ENCODE data around the gene ANO2. TPM values are rescaled to one million over a fixed set of nuclear protein-coding genes. Genes with fewer than 3 reads are reported as not detected.
A peak's percentile ranks its signal among the peaks of the same experiment; 100 is the strongest.

The ANO2 gene
- total RNA-seq, 2 donors from 2014 or later: 14.3 to 28.5 TPM

DNA sequence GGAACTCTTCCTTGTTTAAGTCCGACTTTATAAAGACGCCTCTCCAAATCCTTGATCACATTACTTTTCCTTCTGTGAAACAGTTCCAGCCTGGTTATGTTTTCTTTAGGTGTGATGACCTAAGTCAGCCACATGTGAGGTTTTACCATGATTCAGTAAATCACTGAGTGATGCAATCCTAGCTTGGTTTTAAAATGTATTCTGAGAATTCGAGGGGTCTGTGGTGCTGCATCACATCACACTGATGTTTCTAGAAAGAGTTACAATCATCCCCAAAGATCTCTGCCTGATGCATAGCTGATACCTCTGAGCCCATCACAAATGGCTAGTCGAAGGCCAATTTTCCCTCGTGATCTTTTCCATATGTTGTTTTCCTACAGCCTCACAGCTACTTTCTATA, 152.7 kb downstream of the ANO2 start:
- H3K9me3 Mint-ChIP-seq: no peaks in the 10 kb centered on the region
- H3K4me3 Mint-ChIP-seq: no peak overlapping the region
- H3K4me1 Mint-ChIP-seq: peaks cover 5% of the 10 kb centered on the region
- WGBS, 2 experiments (ENCODE audit: insufficient coverage in 1 of 2, insufficient read length in 1 of 2): 91 to 92% methylated on average over 3 to 5 of the region's 5 CpGs
- Histone ChIP-seq H3K4me3 (ENCODE audit: low read length) (no peak overlapping the region), H3K27me3 (ENCODE audit: control insufficient read depth, insufficient read depth, low read length, poor library complexity, severe bottlenecking) (peaks cover 18% of the 10 kb centered on the region), H3K9ac (ENCODE audit: extremely low read depth, low read length, poor library complexity, severe bottlenecking) (no peak overlapping the region), H3K4me1 (ENCODE audit: control insufficient read depth, insufficient read depth, low read length) (no peaks in the 10 kb centered on the region), H3K36me3 (ENCODE audit: control insufficient read depth, insufficient read depth, low read length) (no peaks in the 10 kb centered on the region), H3K9me3 (ENCODE audit: control insufficient read depth, low read length) (no peaks in the 10 kb centered on the region), H3K27ac (ENCODE audit: low read depth, low read length) (no peak overlapping the region)
- H3K27me3 Mint-ChIP-seq (ENCODE audit: insufficient read depth): peaks cover 15% of the 10 kb centered on the region
- peak; percentile 10 for DNase-seq
- H3K36me3 Mint-ChIP-seq (ENCODE audit: low read depth): peaks cover 17% of the 10 kb centered on the region
- no peak for TF ChIP-seq CTCF (conservative IDR thresholded peaks at IDR 0.05)
- H3K27ac Mint-ChIP-seq: no peak overlapping the region

DNA sequence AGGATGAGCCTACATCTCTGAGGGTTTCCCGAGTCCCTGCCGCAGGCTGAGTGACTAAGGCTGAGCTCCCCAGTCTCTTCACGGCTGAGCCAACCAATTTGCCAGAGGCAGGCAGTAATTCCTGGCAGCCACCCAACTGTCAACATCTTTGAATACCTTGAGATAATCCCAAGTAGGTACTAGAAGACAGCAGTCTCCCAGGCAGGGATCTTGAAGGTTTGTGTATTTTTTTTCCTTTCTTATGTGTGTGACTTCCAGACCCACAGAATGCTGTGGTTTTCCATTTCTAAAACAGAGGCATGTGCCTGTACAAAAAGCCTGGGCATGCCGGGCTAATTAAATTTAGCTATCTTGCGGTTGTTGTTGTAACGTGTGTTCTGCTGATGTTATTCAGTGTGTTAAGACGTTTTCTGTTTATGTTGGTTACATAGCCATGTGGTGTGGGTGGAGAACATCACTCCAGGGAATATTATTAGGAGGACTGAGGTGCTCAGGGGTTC, 155.5 kb downstream of the ANO2 start:
- Mint-ChIP-seq H3K4me1 (peaks cover 5% of the 10 kb centered on the region), H3K27me3 (ENCODE audit: insufficient read depth) (peaks cover 13% of the 10 kb centered on the region), H3K27ac (no peak overlapping the region), H3K9me3 (no peaks in the 10 kb centered on the region), H3K4me3 (no peak overlapping the region), H3K36me3 (ENCODE audit: low read depth) (peaks cover 24% of the 10 kb centered on the region)
- no peak for TF ChIP-seq CTCF (conservative IDR thresholded peaks at IDR 0.05)
- Histone ChIP-seq H3K36me3 (ENCODE audit: control insufficient read depth, insufficient read depth, low read length) (no peaks in the 10 kb centered on the region), H3K9ac (ENCODE audit: extremely low read depth, low read length, poor library complexity, severe bottlenecking) (no peak overlapping the region), H3K9me3 (ENCODE audit: control insufficient read depth, low read length) (no peaks in the 10 kb centered on the region), H3K27ac (ENCODE audit: low read depth, low read length) (no peak overlapping the region), H3K27me3 (ENCODE audit: control insufficient read depth, insufficient read depth, low read length, poor library complexity, severe bottlenecking) (peaks cover 18% of the 10 kb centered on the region), H3K4me3 (ENCODE audit: low read length) (no peak overlapping the region), H3K4me1 (ENCODE audit: control insufficient read depth, insufficient read depth, low read length) (no peaks in the 10 kb centered on the region)
- DNase-seq: peak; percentile 41
- 96% methylated on average over 7 of the region's 7 CpGs; no CpG with 5 or more reads in 1 of the 2 experiments for WGBS, 2 experiments (ENCODE audit: insufficient coverage in 1 of 2, insufficient read length in 1 of 2)

- peak; percentile 44 for DNase-seq
- Mint-ChIP-seq H3K4me3 (no peak overlapping the region), H3K36me3 (ENCODE audit: low read depth) (peaks cover 25% of the 10 kb centered on the region), H3K27me3 (ENCODE audit: insufficient read depth) (peaks cover 12% of the 10 kb centered on the region), H3K4me1 (peaks cover 14% of the 10 kb centered on the region), H3K27ac (no peak overlapping the region), H3K9me3 (no peaks in the 10 kb centered on the region)
- WGBS, 2 experiments (ENCODE audit: insufficient coverage in 1 of 2, insufficient read length in 1 of 2): 93 to 98% methylated on average over 4 to 5 of the region's 5 CpGs
- H3K9ac ChIP-seq (ENCODE audit: extremely low read depth, low read length, poor library complexity, severe bottlenecking): no peak overlapping the region
- no peaks in the 10 kb centered on the region for H3K4me1 ChIP-seq (ENCODE audit: control insufficient read depth, insufficient read depth, low read length)
- H3K36me3 ChIP-seq (ENCODE audit: control insufficient read depth, insufficient read depth, low read length): no peaks in the 10 kb centered on the region
- no peak overlapping the region for H3K4me3 ChIP-seq (ENCODE audit: low read length)
- no peak for TF ChIP-seq CTCF (conservative IDR thresholded peaks at IDR 0.05)
- H3K9me3 ChIP-seq (ENCODE audit: control insufficient read depth, low read length): no peaks in the 10 kb centered on the region
- H3K27me3 ChIP-seq (ENCODE audit: control insufficient read depth, insufficient read depth, low read length, poor library complexity, severe bottlenecking): peaks cover 18% of the 10 kb centered on the region
- no peak overlapping the region for H3K27ac ChIP-seq (ENCODE audit: low read depth, low read length)
These were observed 157.2 kb downstream of the ANO2 start for GRCh38 chr12:5787828-5788227.

Measured in endodermal cell (in vitro differentiated cells).